ENCODE measurements around the gene KREMEN1. TPM values are rescaled to one million over a fixed set of nuclear protein-coding genes. Genes with fewer than 3 reads are reported as not detected.

KREMEN1 gene
- total RNA-seq, 1 experiment from 2014 or later, result 31.9 TPM

DNA sequence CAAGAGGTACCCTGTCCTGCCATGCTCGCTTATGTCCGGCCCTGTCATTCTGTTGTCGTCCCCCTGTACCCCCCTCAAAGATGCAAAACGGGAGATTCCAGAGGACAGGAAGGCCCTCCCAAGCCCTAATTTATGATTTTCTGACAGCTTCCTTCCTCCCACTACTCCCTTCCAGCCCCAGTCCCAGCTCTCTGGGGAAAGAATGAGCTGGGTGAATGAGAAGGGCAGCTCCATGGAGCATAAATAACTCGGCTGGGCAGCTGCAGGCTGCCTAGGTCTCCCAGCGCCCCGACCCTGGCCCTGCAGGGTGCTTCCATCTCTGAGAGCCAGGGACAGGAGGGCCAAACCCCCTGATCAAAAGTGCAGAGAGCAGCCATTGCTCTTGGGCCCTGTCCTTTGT is 128.9 kb downstream of the KREMEN1 start (continued):
- no peak for TF ChIP-seq ZNF274 (IDR thresholded peaks at IDR 0.05; ENCODE audit: low read depth, low read length)
- TF ChIP-seq, protein P1, sequence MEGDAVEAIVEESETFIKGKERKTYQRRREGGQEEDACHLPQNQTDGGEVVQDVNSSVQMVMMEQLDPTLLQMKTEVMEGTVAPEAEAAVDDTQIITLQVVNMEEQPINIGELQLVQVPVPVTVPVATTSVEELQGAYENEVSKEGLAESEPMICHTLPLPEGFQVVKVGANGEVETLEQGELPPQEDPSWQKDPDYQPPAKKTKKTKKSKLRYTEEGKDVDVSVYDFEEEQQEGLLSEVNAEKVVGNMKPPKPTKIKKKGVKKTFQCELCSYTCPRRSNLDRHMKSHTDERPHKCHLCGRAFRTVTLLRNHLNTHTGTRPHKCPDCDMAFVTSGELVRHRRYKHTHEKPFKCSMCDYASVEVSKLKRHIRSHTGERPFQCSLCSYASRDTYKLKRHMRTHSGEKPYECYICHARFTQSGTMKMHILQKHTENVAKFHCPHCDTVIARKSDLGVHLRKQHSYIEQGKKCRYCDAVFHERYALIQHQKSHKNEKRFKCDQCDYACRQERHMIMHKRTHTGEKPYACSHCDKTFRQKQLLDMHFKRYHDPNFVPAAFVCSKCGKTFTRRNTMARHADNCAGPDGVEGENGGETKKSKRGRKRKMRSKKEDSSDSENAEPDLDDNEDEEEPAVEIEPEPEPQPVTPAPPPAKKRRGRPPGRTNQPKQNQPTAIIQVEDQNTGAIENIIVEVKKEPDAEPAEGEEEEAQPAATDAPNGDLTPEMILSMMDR (IDR thresholded peaks at IDR 0.05 in 2 of 3, conservative IDR thresholded peaks at IDR 0.05 in 1 of 3; ENCODE audit: borderline replicate concordance in 1 of 3, insufficient read depth in 1 of 3, low read depth in 2 of 3, low read length in 2 of 3), result no peak
- no peak for TF ChIP-seq FOSL1 (IDR thresholded peaks at IDR 0.05; ENCODE audit: low read depth)

DNA sequence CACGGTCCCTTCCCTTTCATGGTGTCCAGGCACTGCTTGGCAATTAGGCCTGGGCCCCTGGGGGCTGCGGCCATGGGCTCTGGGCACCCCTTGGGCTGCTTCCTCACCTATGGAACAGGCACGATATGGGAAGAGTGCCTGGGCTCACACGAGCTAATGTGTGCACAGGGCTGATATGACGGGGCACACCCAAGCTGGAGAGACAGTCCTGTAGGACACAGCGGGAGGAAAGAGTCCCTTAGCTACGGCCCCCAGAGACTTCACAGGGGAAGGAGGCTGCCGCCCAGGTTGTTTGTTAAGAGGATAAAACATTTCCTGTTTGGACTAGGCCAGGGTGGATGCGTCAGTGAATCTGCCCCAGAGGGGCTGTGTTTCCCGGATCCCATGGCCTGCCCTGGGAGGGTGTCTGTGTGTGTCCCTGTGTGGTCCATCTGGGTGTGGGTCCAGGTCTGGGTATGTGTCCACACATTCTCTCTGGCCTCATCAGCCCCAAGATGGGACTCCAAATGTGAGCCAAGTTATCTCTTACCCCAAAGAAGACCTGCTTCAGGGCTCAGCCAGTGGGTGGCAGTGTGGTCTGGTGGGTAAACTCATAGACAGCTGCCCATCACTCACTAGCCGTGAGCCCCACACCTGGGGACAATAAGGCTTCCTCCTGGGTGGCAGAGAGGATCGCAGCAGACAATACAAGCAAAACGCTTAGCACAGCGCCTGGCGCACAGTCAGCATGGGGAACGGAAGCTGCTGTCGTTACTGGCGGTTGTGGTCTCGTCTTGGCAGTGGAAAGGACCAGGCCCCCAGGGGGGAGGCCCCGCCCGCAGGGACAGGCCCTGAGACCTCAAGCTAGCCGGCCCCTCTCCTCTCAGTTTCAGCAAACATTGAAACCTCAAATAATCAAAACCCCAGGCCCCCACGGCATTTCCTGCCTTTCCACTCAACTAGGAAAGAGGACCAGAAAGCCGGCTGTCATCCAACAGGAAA is 129.7 kb downstream of the KREMEN1 start:
- no peak for ATAC-seq
- no peak overlapping the region for H3K9ac ChIP-seq (ENCODE audit: low read length)
- peaks cover 9 to 27% of the 10 kb centered on the region in 2 experiments; a peak in 3 of 4 replicates for H3K4me1 ChIP-seq (ENCODE audit: control insufficient read depth in 1 of 2, insufficient read depth in 2 of 2, low read length in 2 of 2)
- H3K4me2 ChIP-seq (ENCODE audit: low read length), result no peak overlapping the region
- no peaks in the 10 kb centered on the region for H3K27me3 ChIP-seq (ENCODE audit: insufficient read depth, low read length)
- no peaks in the 10 kb centered on the region for H4K20me1 ChIP-seq (ENCODE audit: insufficient read depth)
- H2AFZ ChIP-seq (ENCODE audit: low read depth, low read length, poor library complexity, severe bottlenecking), result no peak overlapping the region
- H3K9me3 ChIP-seq (ENCODE audit: control insufficient read depth in 1 of 2, insufficient read depth in 1 of 2, low read depth in 1 of 2, low read length in 2 of 2), result no peaks in the 10 kb centered on the region
- intact Hi-C loops (cut with micrococcal nuclease), result no loop called here
- H3K79me2 ChIP-seq (ENCODE audit: insufficient read depth, low read length), result no peaks in the 10 kb centered on the region
- TF ChIP-seq JUND (IDR thresholded peaks at IDR 0.05) (no peak), EZH2 (IDR thresholded peaks at IDR 0.05) (no peak), SP1 (IDR thresholded peaks at IDR 0.05; ENCODE audit: low read depth) (no peak), RAD21 (IDR thresholded peaks at IDR 0.05; ENCODE audit: low read depth) (peak; percentile 54), POLR2A (IDR thresholded peaks at IDR 0.05; ENCODE audit: borderline replicate concordance, extremely low read depth, insufficient read depth, insufficient read length) (no peak), FOSL1 (IDR thresholded peaks at IDR 0.05; ENCODE audit: low read depth) (no peak), ELF1 (IDR thresholded peaks at IDR 0.05; ENCODE audit: borderline replicate concordance, low read depth) (no peak)
- TF ChIP-seq, protein P2, sequence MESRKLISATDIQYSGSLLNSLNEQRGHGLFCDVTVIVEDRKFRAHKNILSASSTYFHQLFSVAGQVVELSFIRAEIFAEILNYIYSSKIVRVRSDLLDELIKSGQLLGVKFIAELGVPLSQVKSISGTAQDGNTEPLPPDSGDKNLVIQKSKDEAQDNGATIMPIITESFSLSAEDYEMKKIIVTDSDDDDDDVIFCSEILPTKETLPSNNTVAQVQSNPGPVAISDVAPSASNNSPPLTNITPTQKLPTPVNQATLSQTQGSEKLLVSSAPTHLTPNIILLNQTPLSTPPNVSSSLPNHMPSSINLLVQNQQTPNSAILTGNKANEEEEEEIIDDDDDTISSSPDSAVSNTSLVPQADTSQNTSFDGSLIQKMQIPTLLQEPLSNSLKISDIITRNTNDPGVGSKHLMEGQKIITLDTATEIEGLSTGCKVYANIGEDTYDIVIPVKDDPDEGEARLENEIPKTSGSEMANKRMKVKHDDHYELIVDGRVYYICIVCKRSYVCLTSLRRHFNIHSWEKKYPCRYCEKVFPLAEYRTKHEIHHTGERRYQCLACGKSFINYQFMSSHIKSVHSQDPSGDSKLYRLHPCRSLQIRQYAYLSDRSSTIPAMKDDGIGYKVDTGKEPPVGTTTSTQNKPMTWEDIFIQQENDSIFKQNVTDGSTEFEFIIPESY (IDR thresholded peaks at IDR 0.05; ENCODE audit: extremely low read depth, insufficient replicate concordance, low read length), result no peak
- TF ChIP-seq, protein P1 (IDR thresholded peaks at IDR 0.05 in 2 of 3, conservative IDR thresholded peaks at IDR 0.05 in 1 of 3; ENCODE audit: borderline replicate concordance in 1 of 3, insufficient read depth in 1 of 3, low read depth in 2 of 3, low read length in 2 of 3), result peak; percentile 34 to 58 (median 52); a peak in 5 of 6 replicates
- ChIA-PET CTCF (interaction anchor here (1.1 to 1.3 kb wide), 3 partner anchors 26 to 43 kb away, joined by 3 to 4 read pairs (median 3); no protein-coding TSS in a partner anchor), POLR2A (no interaction called here), RAD21 (ENCODE audit: low non-redundant PET in 1 of 2, low total read pairs in 2 of 2, uncharacterized antibody in 2 of 2, unreplicated experiment in 2 of 2) (interaction anchor here in 1 of 2 experiments (0.7 to 2.6 kb wide), 2 partner anchors 15 to 43 kb away, joined by 3 to 7 read pairs; no protein-coding TSS in a partner anchor)
- no peaks in the 10 kb centered on the region for H3K9me2 ChIP-seq (ENCODE audit: insufficient read depth)
- H3K4me3 ChIP-seq (replicated peaks in 1 of 2; ENCODE audit: low read depth in 1 of 2, low read length in 2 of 2), result no peak overlapping the region
- no peak overlapping the region for H3K27ac ChIP-seq (ENCODE audit: low read depth, low read length)
- BruUV-seq (replicated peaks), result no TSS peak
- DNase-seq (ENCODE audit: low read depth, low spot score), result no peak
- no peaks in the 10 kb centered on the region for H3K36me3 ChIP-seq (ENCODE audit: control insufficient read depth in 1 of 2, insufficient read depth in 2 of 2, low read length in 2 of 2)
